ENCODE results near the gene LRMDA.
A peak's percentile ranks its signal among the peaks of the same experiment; 100 is the strongest.

LRMDA gene

DNA sequence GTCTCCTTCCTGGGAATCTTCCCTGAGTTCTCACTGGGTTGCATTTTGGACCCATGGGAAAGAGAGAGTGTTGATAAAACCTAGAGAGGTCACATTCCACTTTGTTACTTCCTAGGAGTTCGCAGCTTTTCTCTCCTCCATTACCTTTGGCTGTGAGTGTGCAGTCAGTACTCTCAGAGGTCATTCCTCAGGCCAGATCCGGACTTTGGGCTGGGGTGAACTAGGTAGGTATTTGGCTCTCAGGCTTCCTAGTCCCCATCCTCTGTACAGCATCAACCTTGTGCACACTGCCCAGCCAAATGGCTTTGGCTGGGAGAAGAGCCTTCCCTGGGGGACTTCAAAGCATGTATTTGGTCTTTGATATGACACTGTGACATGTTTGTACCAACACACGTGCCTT is 508.1 kb downstream of the LRMDA start:
- no peak for DNase-seq

DNA sequence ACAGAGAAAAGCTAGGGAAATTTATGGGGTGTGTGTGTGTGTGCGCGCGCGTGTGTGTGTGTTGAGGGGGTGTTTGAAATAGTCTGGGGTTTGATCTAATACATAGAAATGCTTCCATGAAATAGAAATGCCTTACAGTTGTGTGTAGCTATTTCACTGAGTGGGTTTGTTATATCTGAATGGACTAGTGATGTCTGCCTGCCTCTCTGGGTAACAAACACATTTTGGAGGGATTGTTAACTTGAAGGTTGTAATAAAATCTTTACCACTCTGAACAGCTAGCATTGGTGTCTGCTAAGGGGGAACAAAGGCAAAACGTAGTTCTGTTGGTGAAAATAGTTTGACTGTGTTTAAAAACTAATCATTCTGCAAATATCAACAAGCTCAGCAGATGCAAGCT is 509.3 kb downstream of the LRMDA start:
- no peak for DNase-seq

GRCh38 chr10:75941223-75941801 is 509.9 kb downstream of the LRMDA start:
- DNase-seq, result no peak

DNA sequence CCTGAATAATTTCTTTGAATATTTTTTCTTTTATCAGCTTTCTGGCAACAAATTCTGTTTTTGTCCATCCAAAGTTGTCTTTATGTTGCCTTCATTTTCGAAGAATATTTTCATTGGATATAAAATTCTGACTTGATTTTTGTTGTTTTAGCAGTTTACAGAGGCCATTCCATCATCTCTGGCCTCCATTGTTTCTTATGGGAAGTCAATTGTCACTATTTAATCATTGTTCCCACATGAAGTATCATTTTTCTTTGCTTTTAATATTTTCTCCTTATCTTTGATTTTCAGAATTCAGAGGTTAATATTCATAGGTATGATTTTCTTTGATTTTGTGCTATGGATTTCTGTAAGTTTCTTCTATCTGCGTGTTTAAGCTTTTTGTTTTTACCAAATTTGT is 512.6 kb downstream of the LRMDA start:
- DNase-seq, result no peak

- no peak for DNase-seq
Measured at GRCh38 chr10:75948583-75948982, 517.2 kb downstream of the LRMDA start.

DNA sequence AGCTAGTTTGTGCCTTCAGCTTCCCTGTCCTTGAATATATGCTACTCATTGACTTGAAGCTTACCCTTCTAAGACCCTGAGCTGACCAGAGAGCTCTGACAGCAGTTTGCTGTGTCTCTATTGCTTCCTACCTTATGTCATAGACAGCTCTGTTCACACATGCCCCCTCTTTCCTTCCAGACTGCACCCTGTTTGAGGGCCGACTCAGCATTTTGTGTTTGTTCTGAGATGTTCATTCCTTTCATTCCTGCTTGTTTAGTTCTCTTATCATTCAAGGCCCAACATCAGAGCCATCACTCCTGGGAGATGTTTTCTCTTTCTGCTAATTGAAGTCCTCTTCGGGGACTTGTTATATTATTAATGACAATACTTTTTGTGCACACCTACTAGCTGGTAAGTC is 518.9 kb downstream of the LRMDA start:
- no peak for DNase-seq

DNA sequence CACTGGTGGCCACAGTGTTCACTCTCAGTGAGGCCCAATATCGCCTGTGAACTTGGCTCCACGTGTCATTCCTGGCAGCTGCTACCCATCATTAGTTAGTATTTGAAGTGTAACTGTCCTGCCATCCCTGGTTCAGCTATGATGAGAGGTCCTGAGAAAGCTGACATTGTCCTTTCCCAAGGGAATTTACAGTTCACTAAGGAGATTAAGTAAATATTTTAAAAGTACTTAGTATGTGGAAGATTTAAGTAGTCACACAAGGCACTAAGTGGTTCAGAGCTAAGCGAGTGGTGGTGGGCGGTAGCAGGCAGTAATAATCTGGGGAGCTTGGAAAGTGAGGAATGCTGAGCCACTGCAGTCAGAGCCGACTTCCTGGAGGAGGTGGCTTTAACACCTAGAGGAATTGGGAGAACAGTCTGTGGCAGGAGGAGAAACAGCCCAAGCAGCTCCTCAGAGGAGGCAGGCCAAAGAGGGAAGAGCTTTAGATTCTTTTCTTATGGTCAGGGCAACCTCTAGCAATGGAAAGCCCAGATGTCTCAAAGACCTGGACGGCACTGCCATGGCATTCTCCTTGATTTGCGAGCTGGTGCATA is 519.7 kb downstream of the LRMDA start:
- DNase-seq, result no peak

- DNase-seq, result no peak
Measured at GRCh38 chr10:75951627-75952026, 520.2 kb downstream of the LRMDA start.

- DNase-seq, result no peak
Measured at GRCh38 chr10:75952093-75952492, 520.7 kb downstream of the LRMDA start.

DNA sequence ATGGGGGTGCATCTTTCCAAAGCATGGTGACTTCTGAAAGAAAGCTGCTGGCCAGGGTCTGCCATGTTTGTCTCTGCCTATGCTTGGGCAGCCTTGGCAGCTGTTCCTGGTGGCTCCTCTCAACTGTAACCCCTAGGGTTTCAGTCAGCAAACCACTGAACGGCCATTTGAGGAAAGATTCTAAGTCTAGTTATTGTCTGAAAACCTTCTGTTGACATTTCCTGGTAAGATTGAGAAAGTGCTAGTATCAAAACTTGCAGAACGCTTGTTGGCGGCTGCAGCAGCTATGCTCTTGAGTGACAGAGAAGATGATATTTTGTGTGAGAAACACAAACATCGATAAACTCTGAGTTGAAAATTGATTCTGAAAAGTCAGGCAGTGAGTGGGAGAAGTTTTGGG is 523.1 kb downstream of the LRMDA start:
- no peak for DNase-seq

GRCh38 chr10:75955973-75956502 is 524.6 kb downstream of the LRMDA start:
- DNase-seq, result no peak

GRCh38 chr10:75956624-75957023 is 525.2 kb downstream of the LRMDA start:
- no peak for DNase-seq

GRCh38 chr10:75957314-75958120 is 526.1 kb downstream of the LRMDA start:
- DNase-seq, result no peak

DNA sequence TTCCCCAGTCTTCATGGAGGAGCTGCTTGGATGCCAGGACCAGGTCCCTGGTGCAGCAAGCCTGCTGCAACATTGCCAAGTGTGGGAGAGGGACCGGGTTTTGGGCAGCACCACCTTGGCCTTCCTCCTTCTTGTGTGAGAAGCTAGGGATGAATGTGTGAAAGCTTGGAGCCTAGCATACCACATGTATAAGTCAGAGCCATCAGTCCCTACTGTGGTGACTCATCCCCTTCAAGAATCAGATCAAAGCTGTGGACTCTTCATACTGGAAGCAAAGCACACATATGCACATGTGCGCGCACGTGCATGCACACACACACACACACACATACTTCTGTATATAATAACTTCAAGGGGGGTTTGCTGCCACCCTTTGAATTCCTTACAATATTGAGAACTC is 527.8 kb downstream of the LRMDA start:
- peak; percentile 86 for DNase-seq

- DNase-seq, result no peak
Measured at GRCh38 chr10:75959912-75960311, 528.5 kb downstream of the LRMDA start.

DNA sequence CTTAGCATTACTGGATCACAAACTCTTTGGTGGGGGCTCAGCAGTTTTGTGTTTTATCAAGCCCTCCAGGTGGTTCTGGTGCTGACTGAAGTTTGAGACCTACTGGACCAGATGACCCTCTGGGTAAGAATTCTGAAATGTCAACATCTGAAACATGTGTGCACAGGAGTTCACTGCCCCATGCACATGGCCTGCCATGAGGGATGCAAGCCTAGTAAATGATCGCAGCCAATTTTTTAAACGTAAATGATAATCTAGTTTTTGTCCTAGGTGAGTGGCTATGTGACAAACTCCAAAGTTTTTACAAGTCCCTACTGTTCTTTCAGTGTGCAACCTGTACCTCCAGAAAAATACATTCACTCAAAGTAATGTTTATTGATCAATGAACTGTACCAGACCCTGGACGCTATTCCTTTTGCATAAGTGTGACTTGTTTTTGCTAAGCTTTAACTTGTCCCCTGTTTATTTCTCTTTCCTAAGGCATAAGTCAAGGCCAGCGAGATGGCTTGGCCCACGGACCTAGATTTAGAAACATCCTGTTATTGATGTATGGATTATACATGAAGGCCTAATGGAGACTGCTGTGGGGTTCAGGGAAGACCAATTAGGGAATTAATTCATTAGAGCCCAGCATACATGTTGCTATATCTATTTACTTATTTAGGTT is 531.1 kb downstream of the LRMDA start:
- DNase-seq, result no peak

DNA sequence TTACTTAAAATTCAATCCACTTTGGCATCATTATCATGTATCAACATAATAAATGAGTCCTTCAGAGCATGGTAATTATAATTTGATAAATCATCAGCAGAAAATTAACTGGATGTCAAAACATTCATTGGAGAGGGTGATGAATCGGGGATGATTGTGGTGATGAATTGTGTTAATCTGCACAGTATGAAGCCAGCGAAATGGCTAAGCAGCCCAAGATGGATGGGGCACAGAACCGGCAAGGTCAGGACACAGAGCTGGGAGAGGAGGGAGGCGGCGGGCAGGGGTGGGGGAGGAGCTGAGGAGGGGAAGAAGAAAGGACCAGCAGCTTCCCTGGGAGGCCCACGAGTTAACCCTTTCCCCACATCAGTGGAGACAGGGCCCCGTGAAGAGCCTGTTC is 536.1 kb downstream of the LRMDA start:
- no peak for DNase-seq

DNA sequence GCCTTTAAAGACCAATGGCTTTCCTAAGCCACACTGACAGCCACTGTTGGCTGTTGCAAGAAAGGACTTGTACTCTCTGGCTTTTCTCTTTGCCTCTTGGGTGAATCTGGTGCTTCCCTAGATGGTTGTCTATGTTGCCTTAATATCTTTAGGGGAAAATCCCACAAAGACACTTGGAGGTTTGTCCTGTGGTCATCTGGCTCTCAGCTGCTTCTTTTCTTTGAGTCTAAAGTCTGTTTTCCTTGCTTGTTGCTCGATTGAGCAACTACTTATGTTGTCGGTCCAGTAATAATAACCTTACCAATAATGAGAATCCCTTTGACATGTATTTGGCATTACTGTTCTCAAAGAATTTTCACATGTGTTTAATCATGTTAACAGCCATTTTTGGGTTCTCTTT is 537.6 kb downstream of the LRMDA start:
- no peak for DNase-seq

DNA sequence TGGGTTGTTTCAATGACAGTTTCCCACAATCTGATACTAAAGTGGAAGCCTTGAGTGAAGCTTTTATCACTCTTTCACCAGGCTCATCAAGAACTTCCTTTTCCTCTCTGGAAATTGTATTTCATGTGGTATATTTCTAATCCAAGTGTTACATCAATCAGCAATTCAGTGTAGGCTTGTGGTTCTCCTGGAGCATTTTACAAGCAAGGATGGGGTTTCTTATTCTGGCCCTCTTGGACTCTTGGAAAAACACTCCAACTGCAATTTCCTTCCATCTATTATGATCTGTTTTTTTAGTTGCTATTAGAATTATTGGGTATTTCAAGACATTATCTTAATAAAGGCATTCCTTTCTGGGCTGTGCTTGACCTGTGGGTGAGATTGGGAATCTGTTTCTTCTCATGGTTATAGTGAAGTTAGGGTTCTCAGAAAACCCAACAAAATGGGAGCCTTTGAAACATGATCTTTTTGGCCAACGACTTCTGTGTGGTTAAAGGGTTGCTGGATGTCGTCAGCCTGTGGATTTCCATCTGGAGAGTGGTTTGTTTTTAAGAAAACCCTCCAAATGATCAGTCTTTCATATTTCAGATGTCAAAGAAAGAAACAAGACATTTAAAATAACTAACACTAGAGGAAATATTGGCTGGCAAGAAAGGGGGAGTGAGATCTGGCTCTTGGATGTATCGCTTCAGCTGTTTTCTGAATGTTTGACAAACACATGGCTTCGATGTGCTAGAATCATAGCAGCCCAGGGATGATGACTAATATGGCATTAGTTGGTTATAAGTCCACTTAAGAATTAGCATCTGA is 540.2 kb downstream of the LRMDA start:
- DNase-seq, result no peak

GRCh38 chr10:75972491-75973276 is 541.3 kb downstream of the LRMDA start:
- DNase-seq, result no peak

DNA sequence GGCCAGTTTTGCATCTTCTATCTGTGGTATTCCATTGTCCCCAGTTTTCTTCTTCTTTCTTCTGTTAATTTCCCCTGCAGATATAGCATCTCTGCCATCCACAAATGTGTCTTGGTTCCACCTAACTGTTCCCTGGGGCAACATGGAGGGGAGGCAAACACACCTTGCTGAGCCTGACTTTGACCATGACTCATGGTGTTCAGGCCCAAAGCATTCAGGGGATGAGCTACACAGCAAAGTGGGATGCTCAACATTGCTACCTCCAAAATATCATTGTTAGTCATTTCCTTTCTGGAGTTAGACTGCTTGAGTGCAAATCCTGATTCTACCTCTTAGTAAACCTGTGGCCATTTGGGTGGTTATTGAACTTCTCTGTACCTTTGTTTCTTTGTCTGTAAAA is 542.7 kb downstream of the LRMDA start:
- peak; percentile 60 for DNase-seq

GRCh38 chr10:75976681-75977080 is 545.3 kb downstream of the LRMDA start:
- DNase-seq, result no peak
